Left colon (tissue), 2 donors: ENCODE results near the gene CCNJL. TPM values are rescaled to one million over a fixed set of nuclear protein-coding genes. Genes with fewer than 3 reads are reported as not detected.
A peak's percentile ranks its signal among the peaks of the same experiment; 100 is the strongest.

Experiments
- ATAC-seq: fragments of 200-7000 bp; cut with Tn5 transposase; one replicate; pipeline ENCODE4 v1.9.1; 2020; ENCODE audit warnings: mild to moderate bottlenecking, moderate library complexity
- DNase-seq, 2 donors: peaks; one replicate each; pipeline ENCODE4 v3.0.0-alpha.2; 2020
- intact Hi-C, 2 donors: fragments of 100-400 bp; cut with DNase I in 1 of 2; cut with micrococcal nuclease in 1 of 2; formaldehyde crosslinking; loops; one replicate each; pipeline versions ENCODE4 v1.11.2 to v1.14.0; 2022; cut with DNase I, micrococcal nuclease
- total RNA-seq, 2 donors: library from RNA; stranded (reverse); fragmentation: NEBNext Ultra II Directional; extraction: Animal tissue kit (Norgen Biotek cat#: 25700); gene quantifications; one replicate each; pipeline ENCODE4 v1.2.1, GENCODE V29; 2021
- donor health status: DM: no; HTN: no; CAD: no.
- donor health status: DM: yes; HTN: yes; CAD: no.

CCNJL gene
- total RNA-seq, 2 donors from 2014 or later = 19.0 to 27.7 TPM

- DNase-seq (no peak), ATAC-seq (peak; percentile 7)
- intact Hi-C loops = no loop called here
Measured at GRCh38 chr5:160245506-160246086, 66.8 kb downstream of the CCNJL start.

- DNase-seq (no peak), ATAC-seq (no peak)
- intact Hi-C loops = no loop called here
Measured at GRCh38 chr5:160242145-160242544, 70.2 kb downstream of the CCNJL start.

GRCh38 chr5:160240350-160240749 is 72.0 kb downstream of the CCNJL start:
- DNase-seq (no peak), ATAC-seq (peak; percentile 24)
- intact Hi-C loops = no loop called here

GRCh38 chr5:160237571-160238093 is 74.7 kb downstream of the CCNJL start:
- ATAC-seq (no peak), DNase-seq (no peak)
- intact Hi-C loops = no loop called here

GRCh38 chr5:160235731-160236130 is 76.6 kb downstream of the CCNJL start:
- intact Hi-C loops = no loop called here
- ATAC-seq (no peak), DNase-seq (no peak)

- ATAC-seq (no peak), DNase-seq (no peak)
- intact Hi-C loops = no loop called here
Measured at GRCh38 chr5:160233215-160233614, 79.1 kb downstream of the CCNJL start.

GRCh38 chr5:160231783-160232342 is 80.5 kb downstream of the CCNJL start:
- intact Hi-C loops = no loop called here
- DNase-seq (no peak), ATAC-seq (no peak)

- DNase-seq = no peak
- intact Hi-C loops = no loop called here
- no peak for ATAC-seq
Measured at GRCh38 chr5:160230686-160231527, 81.5 kb downstream of the CCNJL start.

- no peak for ATAC-seq
- no peak for DNase-seq
- intact Hi-C loops = no loop called here
Measured at GRCh38 chr5:160229190-160229742, 83.1 kb downstream of the CCNJL start, which contains the start of gene FABP6. Gene FABP6 (plus strand): TSS chr5:160229506. CDS start chr5:160229558, 52 bp downstream.

- DNase-seq (no peak), ATAC-seq (no peak)
- intact Hi-C loops = no loop called here
Measured at GRCh38 chr5:160227012-160227411, 85.4 kb downstream of the CCNJL start.

- intact Hi-C loops = no loop called here
- no peak for ATAC-seq
- DNase-seq = no peak
Measured at GRCh38 chr5:160221082-160221481, 91.3 kb downstream of the CCNJL start.

- intact Hi-C loops = no loop called here
- ATAC-seq (peak; percentile 33), DNase-seq (no peak)
Measured at GRCh38 chr5:160219356-160219755, 93.0 kb downstream of the CCNJL start.

GRCh38 chr5:160213537-160213936 is 98.8 kb downstream of the CCNJL start:
- intact Hi-C loops = no loop called here
- ATAC-seq = no peak

GRCh38 chr5:160211352-160211751 is 101.0 kb downstream of the CCNJL start:
- intact Hi-C loops = no loop called here
- ATAC-seq = peak; percentile 82
- DNase-seq = no peak

More at GRCh38 chr5:160213537-160213936, 98.8 kb downstream of the CCNJL start:
- no peak for DNase-seq

GRCh38 chr5:160210606-160211005 is 101.8 kb downstream of the CCNJL start:
- intact Hi-C loops = no loop called here
- ATAC-seq (no peak), DNase-seq (no peak)

GRCh38 chr5:160209917-160210316 is 102.4 kb downstream of the CCNJL start:
- DNase-seq (no peak), ATAC-seq (peak; percentile 85)
- intact Hi-C loops = no loop called here

- intact Hi-C loops = no loop called here
- no peak for DNase-seq
- no peak for ATAC-seq
Measured at GRCh38 chr5:160207061-160207460, 105.3 kb downstream of the CCNJL start.
